Endothelial cell of umbilical vein (primary cell): Measurements from ENCODE around the gene ERG. TPM values are rescaled to one million over a fixed set of nuclear protein-coding genes. Genes with fewer than 3 reads are reported as not detected.
A peak's percentile ranks its signal among the peaks of the same experiment; 100 is the strongest.

Experiments used
- BruUV-seq: library from RNA; stranded (reverse); fragments of 400-500 nt; replicated peaks from 2 replicates; lab custom pipeline; 2021; lab: Mats Ljungman, UMichigan
- CTCF ChIA-PET: fragments of 300-600, 350-600 bp; sonication (Branson Sonifier 250); formaldehyde crosslinking; loops from one replicate; lab custom pipeline; 2021; ENCODE audit warnings: antibody characterized with exemption, inconsistent platforms; lab: Charles Lee
- POLR2A ChIA-PET: fragments of 300-600, 350-600 bp; sonication (Branson Sonifier 250); formaldehyde crosslinking; loops from one replicate; lab custom pipeline; 2021; ENCODE audit warnings: antibody characterized with exemption, inconsistent platforms; lab: Charles Lee
- DNase-seq: peaks from one replicate; pipeline ENCODE4 v3.0.0-alpha.2; 2011; ENCODE audit warnings: low read depth, low spot score
- FAIRE-seq: peaks from 2 replicates; lab custom pipeline; 2011; peaks lifted over from hg19 to GRCh38; lab: Jason Lieb, UNC
- H2AFZ ChIP-seq: 2 replicates; pipeline ENCODE4 v1.6.0; 2012; ENCODE audit warnings: low read depth, low read length, control low read depth, inconsistent platforms
- H3K27ac ChIP-seq: 2 replicates; pipeline ENCODE4 v1.5.1; 2011; ENCODE audit warnings: low read depth, mild to moderate bottlenecking, control low read depth, low read length, moderate library complexity; ENCODE audit not compliant: insufficient read depth
- H3K27me3 ChIP-seq, 2 experiments: 2 replicates each; pipeline versions ENCODE4 v1.6.0 to v1.6.1; 2011; ENCODE audit warnings: low read length in 2 of 2, mixed read lengths in 1 of 2; ENCODE audit not compliant: control insufficient read depth in 2 of 2, insufficient read depth in 2 of 2
- H3K36me3 ChIP-seq, 2 experiments: 2 replicates in 1 of 2; 3 replicates in 1 of 2; pipeline ENCODE4 v1.5.1; 2011; ENCODE audit warnings: low read length in 2 of 2, mild to moderate bottlenecking in 1 of 2, moderate library complexity in 1 of 2; ENCODE audit not compliant: control insufficient read depth in 2 of 2, insufficient read depth in 2 of 2; ENCODE audit errors: extremely low read depth in 1 of 2
- H3K4me1 ChIP-seq: 3 replicates; pipeline ENCODE4 v1.5.1; 2011; ENCODE audit warnings: mild to moderate bottlenecking, low read length; ENCODE audit not compliant: control insufficient read depth, insufficient read depth; ENCODE audit errors: extremely low read depth
- H3K4me2 ChIP-seq: 2 replicates; pipeline ENCODE4 v1.6.1; 2011; ENCODE audit warnings: low read length, control low read depth, mixed read lengths; ENCODE audit not compliant: insufficient read depth
- H3K4me3 ChIP-seq, 3 experiments: fragments of 200-600 bp in 1 of 3; sonication (generic), shearing (Covaris generic) in 1 of 3; replicated peaks in 1 of 3; 2 replicates each; pipeline ENCODE4 v1.5.1; 2011 to 2016; ENCODE audit warnings: control low read depth in 3 of 3, low read length in 3 of 3, mild to moderate bottlenecking in 2 of 3, inconsistent platforms in 1 of 3, low read depth in 1 of 3, moderate library complexity in 1 of 3; ENCODE audit not compliant: insufficient read depth in 1 of 3
- H3K79me2 ChIP-seq: 2 replicates; pipeline ENCODE4 v1.6.0; 2012; ENCODE audit warnings: low read length, inconsistent platforms; ENCODE audit not compliant: control insufficient read depth, insufficient read depth
- H3K9ac ChIP-seq: replicated peaks from 2 replicates; pipeline ENCODE3; 2011; ENCODE audit warnings: low read length, control low read depth; ENCODE audit not compliant: insufficient read depth; ENCODE audit errors: extremely low read depth
- H3K9me1 ChIP-seq: replicated peaks from 3 replicates; pipeline ENCODE4 v1.6.0; 2011; ENCODE audit warnings: mild to moderate bottlenecking, low read length; ENCODE audit not compliant: control insufficient read depth, insufficient read depth; ENCODE audit errors: extremely low read depth
- H3K9me3 ChIP-seq: replicated peaks from 2 replicates; pipeline ENCODE4 v1.5.1; 2012; ENCODE audit warnings: low read length, inconsistent platforms; ENCODE audit not compliant: control insufficient read depth, insufficient read depth
- H4K20me1 ChIP-seq: replicated peaks from 2 replicates; pipeline ENCODE3; 2011; ENCODE audit warnings: mild to moderate bottlenecking, low read length; ENCODE audit not compliant: control insufficient read depth, insufficient read depth; ENCODE audit errors: extremely low read depth
- EZH2 ChIP-seq: IDR thresholded peaks from 2 replicates; pipeline ENCODE4 v1.6.1; 2012; ENCODE audit warnings: borderline replicate concordance, low read depth, mild to moderate bottlenecking, moderate library complexity, low read length, inconsistent platforms; ENCODE audit not compliant: severe bottlenecking
- FOS ChIP-seq: IDR thresholded peaks from 2 replicates; pipeline ENCODE4 v1.6.1; 2011; ENCODE audit warnings: mild to moderate bottlenecking, low read length, moderate library complexity, borderline replicate concordance; ENCODE audit not compliant: insufficient read depth
- GATA2 ChIP-seq: IDR thresholded peaks from 2 replicates; pipeline ENCODE4 v1.7.0; 2011; ENCODE audit warnings: low read depth, mild to moderate bottlenecking, moderate library complexity, mixed read lengths, low read length; ENCODE audit not compliant: insufficient read length, insufficient read depth
- JUN ChIP-seq: IDR thresholded peaks from 2 replicates; pipeline ENCODE4 v1.6.1; 2011; ENCODE audit warnings: borderline replicate concordance, low read depth; ENCODE audit not compliant: insufficient read length, insufficient read depth
- MAX ChIP-seq: IDR thresholded peaks from 2 replicates; pipeline ENCODE4 v1.6.1; 2011; ENCODE audit not compliant: insufficient read depth, insufficient read length
- MYC ChIP-seq: IDR thresholded peaks from one replicate; pipeline ENCODE4 v1.6.1; 2011; ENCODE audit warnings: mild to moderate bottlenecking, low read depth, low read length
- POLR2A ChIP-seq: IDR thresholded peaks from 2 replicates; pipeline ENCODE4 v1.6.1; 2012; ENCODE audit warnings: low read depth, mild to moderate bottlenecking, control low read depth, low read length
- POLR2AphosphoS5 ChIP-seq: IDR thresholded peaks from 2 replicates; pipeline ENCODE4 v1.6.1; 2012; ENCODE audit warnings: low read depth, mild to moderate bottlenecking, control low read depth, low read length, moderate library complexity; ENCODE audit not compliant: insufficient read depth
- dilution Hi-C: fragments of 300-500 bp; cut with MboI; formaldehyde crosslinking; loops from one replicate; pipeline ENCODE4 v1.15.0; 2019; ENCODE audit warnings: low sequenced_read_pairs; ENCODE audit not compliant: extremely low pct_ligation_motif_present
- intact Hi-C: fragments of 100-400 bp; cut with micrococcal nuclease; formaldehyde crosslinking; loops from one replicate; pipeline ENCODE4 v1.10.0; 2022
- polyA plus RNA-seq, 4 experiments: library from polyadenylated mRNA; depleted of rRNA in 3 of 4; stranded (reverse) in 3 of 4; unstranded in 1 of 4; fragments of >200 nt; gene quantifications; 2 replicates each; pipeline versions ENCODE4 v1.2.1 to v1.2.3, GENCODE V29; 2011 to 2012; ENCODE audit warnings: missing spikeins in 1 of 4
- total RNA-seq: library from RNA; stranded (reverse); gene quantifications from 2 replicates; pipeline ENCODE4 v1.2.3, GENCODE V29; 2021
- TF ChIP-seq, protein P1 (sequence below), 2 donors: IDR thresholded peaks; 1 replicate in 1 of 2; 2 replicates in 1 of 2; pipeline ENCODE4 v1.5.1; 2011; ENCODE audit warnings: low read length in 2 of 2, mild to moderate bottlenecking in 2 of 2, moderate library complexity in 2 of 2, control low read depth in 1 of 2, inconsistent platforms in 1 of 2, low read depth in 1 of 2; ENCODE audit not compliant: insufficient read depth in 1 of 2; ENCODE audit errors: extremely low read depth in 1 of 2

Gene ERG
- total and polyA plus RNA-seq, 2 donors (not counting 3 experiments of a cell fraction or from before 2014, with no cell fraction given), result 173 to 210 TPM

DNA sequence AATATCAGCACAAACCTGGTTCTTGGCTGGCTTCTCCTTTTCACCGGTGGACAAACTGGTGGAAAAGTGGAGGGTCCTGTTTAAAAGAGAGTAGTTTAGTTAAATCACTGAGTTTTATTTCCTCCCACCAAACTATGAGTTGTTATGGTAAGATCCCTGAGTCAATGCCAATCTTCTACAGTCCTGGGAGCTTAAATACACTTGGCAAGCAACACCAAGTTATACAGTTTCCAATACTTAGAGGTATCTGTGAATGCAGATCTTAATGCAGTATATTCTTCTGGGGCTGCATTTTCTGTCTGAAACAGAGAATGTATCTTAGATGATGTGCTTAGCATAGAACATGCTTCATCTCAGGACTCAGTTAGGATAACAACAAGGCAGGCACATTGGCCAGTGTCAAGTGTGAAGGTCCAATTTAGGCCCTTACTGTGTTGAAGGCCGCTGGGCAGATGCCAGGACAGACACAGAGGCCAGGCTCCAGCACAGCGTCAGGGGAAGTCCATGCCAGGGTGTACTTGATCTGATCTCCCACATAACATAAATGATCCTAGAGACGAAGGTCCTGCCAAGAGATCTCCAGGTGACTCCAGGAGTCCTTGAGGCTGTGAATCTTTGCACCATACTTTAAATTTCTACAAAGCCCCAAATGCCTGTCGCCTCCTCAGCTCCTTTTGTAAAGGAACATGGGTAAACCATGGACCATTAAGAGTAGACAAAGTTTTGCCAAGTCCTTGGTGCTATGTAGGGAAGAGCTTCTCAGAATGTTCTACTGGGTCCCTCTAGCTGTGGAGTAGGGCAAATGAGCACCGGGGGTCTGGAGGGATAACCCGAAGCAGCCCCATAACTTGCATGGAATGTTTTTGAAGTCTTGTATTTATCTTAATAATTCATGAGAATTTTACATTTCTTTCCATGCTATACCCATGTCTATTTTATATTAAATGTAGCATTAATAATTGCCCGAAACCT is 164.7 kb downstream of the ERG start:
- Histone ChIP-seq H3K79me2 (no peaks in the 10 kb centered on the region), H3K9me1 (no peaks in the 10 kb centered on the region), H2AFZ (no peak overlapping the region), H3K27ac (no peak overlapping the region), H3K36me3 (no peaks in the 10 kb centered on the region), H3K9me3 (no peaks in the 10 kb centered on the region), H4K20me1 (no peaks in the 10 kb centered on the region), H3K9ac (no peak overlapping the region), H3K27me3 (no peaks in the 10 kb centered on the region), H3K4me2 (no peak overlapping the region), H3K4me3 (no peak overlapping the region), H3K4me1 (no peaks in the 10 kb centered on the region)
- TF ChIP-seq MYC, result no peak
- no peak for TF ChIP-seq GATA2
- no peak for TF ChIP-seq POLR2AphosphoS5
- TF ChIP-seq EZH2, result no peak
- TF ChIP-seq POLR2A, result no peak
- TF ChIP-seq MAX, result no peak
- TF ChIP-seq, protein P1, sequence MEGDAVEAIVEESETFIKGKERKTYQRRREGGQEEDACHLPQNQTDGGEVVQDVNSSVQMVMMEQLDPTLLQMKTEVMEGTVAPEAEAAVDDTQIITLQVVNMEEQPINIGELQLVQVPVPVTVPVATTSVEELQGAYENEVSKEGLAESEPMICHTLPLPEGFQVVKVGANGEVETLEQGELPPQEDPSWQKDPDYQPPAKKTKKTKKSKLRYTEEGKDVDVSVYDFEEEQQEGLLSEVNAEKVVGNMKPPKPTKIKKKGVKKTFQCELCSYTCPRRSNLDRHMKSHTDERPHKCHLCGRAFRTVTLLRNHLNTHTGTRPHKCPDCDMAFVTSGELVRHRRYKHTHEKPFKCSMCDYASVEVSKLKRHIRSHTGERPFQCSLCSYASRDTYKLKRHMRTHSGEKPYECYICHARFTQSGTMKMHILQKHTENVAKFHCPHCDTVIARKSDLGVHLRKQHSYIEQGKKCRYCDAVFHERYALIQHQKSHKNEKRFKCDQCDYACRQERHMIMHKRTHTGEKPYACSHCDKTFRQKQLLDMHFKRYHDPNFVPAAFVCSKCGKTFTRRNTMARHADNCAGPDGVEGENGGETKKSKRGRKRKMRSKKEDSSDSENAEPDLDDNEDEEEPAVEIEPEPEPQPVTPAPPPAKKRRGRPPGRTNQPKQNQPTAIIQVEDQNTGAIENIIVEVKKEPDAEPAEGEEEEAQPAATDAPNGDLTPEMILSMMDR (IDR thresholded peaks at IDR 0.05; ENCODE audit: extremely low read depth in 1 of 2, insufficient read depth in 1 of 2, low read depth in 1 of 2, low read length in 2 of 2), result peak; percentile 10 to 17
- no peak for TF ChIP-seq FOS
- TF ChIP-seq JUN, result no peak
- CTCF ChIA-PET, result interaction anchor here (0.7 to 5.2 kb wide), 11 partner anchors 10 to 163 kb away, joined by 3 to 50 read pairs (median 5); no protein-coding TSS in a partner anchor
- dilution Hi-C loops (no loop called here), intact Hi-C loops (loop anchor here (1.0 kb wide), 1 partner anchor 114 kb away; no protein-coding TSS in a partner anchor)
- POLR2A ChIA-PET, result no interaction called here
- BruUV-seq, result no TSS peak
- no peak for FAIRE-seq
- no peak for DNase-seq
